ENCODE data around the gene TEAD2.
A peak's percentile ranks its signal among the peaks of the same experiment; 100 is the strongest.

TEAD2 gene

DNA sequence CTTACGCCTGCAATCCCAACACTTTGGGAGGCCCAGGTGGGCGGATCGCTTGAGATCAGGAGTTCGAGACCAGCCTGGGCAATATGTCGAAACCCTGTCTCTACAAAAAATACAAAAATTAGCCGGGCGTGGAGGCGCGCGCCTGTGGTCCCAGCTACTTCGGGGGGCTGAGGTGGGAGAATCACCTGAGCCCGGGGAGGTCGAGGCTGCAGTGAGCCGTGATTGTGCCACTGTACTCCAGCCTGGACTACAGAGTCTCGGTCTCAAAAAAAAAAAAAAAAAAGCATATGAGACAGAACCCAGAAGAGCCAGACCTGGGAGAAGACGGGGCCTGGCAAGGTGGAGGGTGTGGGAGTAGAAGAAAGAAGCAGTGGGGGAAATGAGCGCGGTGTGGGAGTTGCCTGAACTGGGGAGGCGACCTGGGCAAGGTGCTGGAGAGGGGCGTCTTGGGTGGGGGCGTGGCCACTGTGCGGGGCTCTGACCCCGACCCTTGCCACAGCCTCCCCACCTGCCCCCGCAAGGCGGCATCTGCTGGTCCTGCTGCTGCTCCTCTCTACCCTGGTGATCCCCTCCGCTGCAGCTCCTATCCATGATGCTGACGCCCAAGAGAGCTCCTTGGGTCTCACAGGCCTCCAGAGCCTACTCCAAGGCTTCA lies 2.0 kb upstream of the TEAD2 start:
- TF ChIP-seq, protein P1, sequence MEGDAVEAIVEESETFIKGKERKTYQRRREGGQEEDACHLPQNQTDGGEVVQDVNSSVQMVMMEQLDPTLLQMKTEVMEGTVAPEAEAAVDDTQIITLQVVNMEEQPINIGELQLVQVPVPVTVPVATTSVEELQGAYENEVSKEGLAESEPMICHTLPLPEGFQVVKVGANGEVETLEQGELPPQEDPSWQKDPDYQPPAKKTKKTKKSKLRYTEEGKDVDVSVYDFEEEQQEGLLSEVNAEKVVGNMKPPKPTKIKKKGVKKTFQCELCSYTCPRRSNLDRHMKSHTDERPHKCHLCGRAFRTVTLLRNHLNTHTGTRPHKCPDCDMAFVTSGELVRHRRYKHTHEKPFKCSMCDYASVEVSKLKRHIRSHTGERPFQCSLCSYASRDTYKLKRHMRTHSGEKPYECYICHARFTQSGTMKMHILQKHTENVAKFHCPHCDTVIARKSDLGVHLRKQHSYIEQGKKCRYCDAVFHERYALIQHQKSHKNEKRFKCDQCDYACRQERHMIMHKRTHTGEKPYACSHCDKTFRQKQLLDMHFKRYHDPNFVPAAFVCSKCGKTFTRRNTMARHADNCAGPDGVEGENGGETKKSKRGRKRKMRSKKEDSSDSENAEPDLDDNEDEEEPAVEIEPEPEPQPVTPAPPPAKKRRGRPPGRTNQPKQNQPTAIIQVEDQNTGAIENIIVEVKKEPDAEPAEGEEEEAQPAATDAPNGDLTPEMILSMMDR (IDR thresholded peaks at IDR 0.05; ENCODE audit: extremely low read depth, missing control alignments) = no peak
- DNase-seq (ENCODE audit: low spot score) = no peak

DNA sequence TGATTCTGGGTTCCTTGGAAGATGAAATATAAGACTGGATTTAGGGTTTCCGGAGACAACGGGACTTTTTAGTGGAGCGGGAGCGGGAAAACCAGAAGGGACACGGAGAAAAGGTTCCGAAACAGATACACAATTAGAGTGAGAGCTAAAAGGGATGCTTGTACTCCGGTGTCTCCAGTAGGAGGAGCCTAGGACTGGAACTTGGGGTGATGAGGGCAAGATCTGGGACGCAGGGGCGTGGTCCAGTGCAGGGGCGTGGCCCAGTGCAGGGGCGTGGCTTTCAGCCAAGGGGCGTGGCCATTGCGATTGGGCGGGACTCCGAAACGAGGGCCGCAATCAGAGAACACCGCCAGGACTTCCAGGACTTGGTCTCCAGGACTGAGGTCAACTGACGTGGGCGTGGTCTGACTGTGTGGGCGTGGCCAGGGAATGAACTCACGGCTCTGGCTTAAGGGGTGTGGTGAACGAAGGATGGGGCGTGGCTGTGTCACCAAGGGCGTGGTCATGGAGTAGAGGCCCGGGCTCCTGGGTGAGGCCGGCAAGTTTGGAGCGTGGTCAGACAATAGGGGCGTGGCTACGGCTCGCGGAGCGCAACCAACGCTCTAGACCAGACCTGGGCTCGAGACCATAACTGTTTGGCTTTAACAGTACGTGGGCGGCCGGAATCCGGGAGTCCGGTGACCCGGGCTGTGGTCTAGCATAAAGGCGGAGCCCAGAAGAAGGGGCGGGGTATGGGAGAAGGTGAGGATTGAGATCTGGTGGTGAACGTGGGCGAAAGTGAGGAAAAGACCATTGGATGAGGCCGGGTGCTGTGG lies 1.3 kb upstream of the TEAD2 start, which contains the start of gene DKKL1:
DKKL1 (plus strand) TSS at position 610 of the 815 bp plus-strand sequence; CDS start at position 732, 122 bp downstream.
- TF ChIP-seq, protein P1 (IDR thresholded peaks at IDR 0.05; ENCODE audit: extremely low read depth, missing control alignments) = no peak
- peak; percentile 92 for DNase-seq (ENCODE audit: low spot score)

GRCh38 chr19:49362929-49363267 lies 682 bp upstream of the TEAD2 start:
- TF ChIP-seq, protein P1 (IDR thresholded peaks at IDR 0.05; ENCODE audit: extremely low read depth, missing control alignments) = no peak
- DNase-seq (ENCODE audit: low spot score) = peak; percentile 39

DNA sequence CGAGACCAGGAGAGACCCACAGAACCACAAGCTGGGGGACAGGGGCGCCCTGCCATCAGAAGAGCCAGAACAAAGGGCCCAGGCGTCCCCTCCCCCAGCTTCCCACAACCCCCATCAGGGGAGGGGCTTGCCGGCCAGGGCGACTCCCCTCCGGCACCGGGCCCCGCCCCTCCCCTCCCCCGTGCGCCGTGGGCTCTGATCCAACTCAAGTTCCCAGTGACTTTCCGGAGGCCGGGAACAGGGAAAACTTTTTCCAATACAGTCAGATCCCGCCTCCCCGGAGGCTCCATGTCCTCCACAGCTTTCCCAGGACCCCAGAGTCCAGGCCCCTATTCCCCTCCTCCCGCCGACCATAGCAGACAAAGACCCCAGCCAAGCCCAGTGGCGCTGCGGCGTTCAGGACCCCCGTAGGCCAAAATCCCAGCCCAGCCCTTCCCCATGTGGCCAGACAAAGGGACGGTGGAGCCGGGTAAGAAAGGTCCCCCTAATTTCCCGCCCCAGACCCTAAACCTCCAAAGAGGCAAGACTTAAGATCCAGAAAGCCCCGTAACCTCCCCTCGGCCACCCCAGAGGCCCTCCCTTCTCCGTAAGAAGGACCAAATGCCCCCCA lies 673 bp downstream of the TEAD2 start:
- TF ChIP-seq, protein P1 (IDR thresholded peaks at IDR 0.05; ENCODE audit: extremely low read depth, missing control alignments) = no peak
- DNase-seq (ENCODE audit: low spot score) = peak; percentile 47

DNA sequence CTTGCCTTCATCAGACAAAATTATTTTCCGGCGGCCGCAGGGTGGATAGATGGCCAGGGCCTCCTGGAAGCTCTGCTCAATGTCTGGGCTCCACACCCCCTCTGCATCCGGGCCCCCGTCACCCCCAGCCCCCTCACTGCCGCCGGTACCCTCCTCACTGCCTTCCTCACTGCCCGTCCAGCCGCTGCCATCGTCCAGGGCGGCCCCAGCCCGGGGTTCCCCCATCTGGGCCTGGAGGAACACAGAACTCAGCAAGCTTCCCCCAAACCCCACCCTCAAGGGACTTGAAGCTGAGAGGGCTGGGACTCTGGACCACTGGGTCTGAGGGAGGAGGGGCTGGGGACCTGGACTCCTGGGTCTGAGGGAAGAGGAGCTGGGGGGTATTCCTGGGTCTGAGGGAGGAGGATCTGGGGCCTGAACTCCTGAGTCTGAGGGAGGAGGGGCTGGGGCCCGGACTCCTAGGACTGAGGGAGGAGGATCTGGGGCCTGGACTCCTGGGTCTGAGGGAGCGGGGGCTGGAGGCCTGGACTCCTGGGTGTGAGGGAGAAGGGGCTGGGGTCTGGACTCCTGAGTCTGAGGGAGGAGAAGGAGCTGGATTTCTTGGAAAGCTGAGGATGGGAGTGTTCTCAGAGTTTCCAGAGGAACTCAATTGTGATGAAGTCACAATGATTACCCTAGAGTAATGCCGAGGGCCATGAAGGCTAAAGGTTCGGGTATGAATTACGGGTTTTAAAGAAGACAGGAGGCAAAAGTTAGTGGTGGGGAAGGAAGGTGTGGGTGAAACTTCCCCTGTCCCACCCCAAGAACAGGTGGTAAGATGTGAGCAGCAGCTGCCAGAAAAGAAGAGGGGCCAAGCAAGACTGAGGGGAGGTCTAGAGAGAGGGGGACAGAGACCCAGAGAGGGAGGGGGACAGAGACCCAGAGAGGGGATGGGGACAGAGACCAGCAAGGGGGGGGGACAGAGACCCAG lies 2.1 kb downstream of the TEAD2 start:
- DNase-seq (ENCODE audit: low spot score) = peak; percentile 37
- TF ChIP-seq, protein P1 (IDR thresholded peaks at IDR 0.05; ENCODE audit: extremely low read depth, missing control alignments) = no peak

GRCh38 chr19:49357186-49357585 lies 5.0 kb downstream of the TEAD2 start:
- DNase-seq (ENCODE audit: low spot score) = no peak
- TF ChIP-seq, protein P1 (IDR thresholded peaks at IDR 0.05; ENCODE audit: extremely low read depth, missing control alignments) = no peak

Data from GM20000 (cell line).